Right lobe of liver (tissue), 6 donors: ENCODE measurements around the gene OR10K2. TPM values are rescaled to one million over a fixed set of nuclear protein-coding genes. Genes with fewer than 3 reads are reported as not detected.

Experiments used
- ATAC-seq, 4 donors: fragments of 200-7000 bp; cut with Tn5 transposase; one replicate each; pipeline ENCODE4 v1.9.1; 2020; ENCODE audit warnings: mild to moderate bottlenecking in 4 of 4, moderate library complexity in 4 of 4
- DNase-seq, 3 donors: peaks; one replicate each; pipeline ENCODE4 v3.0.0-alpha.2; 2020
- H3K27ac ChIP-seq, 3 donors: fragments of 200-600 bp; one replicate each; pipeline ENCODE4 v1.8.0; 2022
- H3K27me3 ChIP-seq, 2 donors: fragments of 200-600 bp; one replicate each; pipeline ENCODE4 v1.8.0; 2022
- H3K36me3 ChIP-seq, 4 donors: fragments of 200-600 bp; sonication (generic) in 1 of 4; one replicate each; pipeline versions ENCODE4 v1.5.1 to v1.8.0; 2017 to 2022; ENCODE audit warnings: control low read depth in 1 of 4
- H3K4me1 ChIP-seq, 4 donors: fragments of 200-600 bp; sonication (generic) in 1 of 4; one replicate each; pipeline versions ENCODE4 v1.5.1 to v1.8.0; 2017 to 2022; ENCODE audit warnings: control low read depth in 1 of 4
- H3K4me3 ChIP-seq, 3 donors: fragments of 200-600 bp; one replicate each; pipeline ENCODE4 v1.8.0; 2022
- H3K9me3 ChIP-seq, 4 donors: fragments of 200-600 bp; sonication (generic) in 1 of 4; one replicate each; pipeline versions ENCODE4 v1.5.1 to v1.8.0; 2017 to 2022; ENCODE audit warnings: control low read depth in 1 of 4
- CTCF ChIP-seq, 4 donors: fragments of 200-600 bp in 3 of 4; fragments of 450-650 bp in 1 of 4; IDR thresholded peaks; one replicate each; pipeline versions ENCODE4 v1.5.1 to v1.8.0; 2016 to 2022; ENCODE audit warnings: antibody characterized with exemption in 4 of 4, mild to moderate bottlenecking in 2 of 4
- POLR2A ChIP-seq: fragments of 450-650 bp; IDR thresholded peaks from one replicate; pipeline ENCODE4 v1.6.1; 2017; ENCODE audit warnings: antibody characterized with exemption, mild to moderate bottlenecking
- WGBS: methylation state at CpG from one replicate; pipeline ENCODE4 v1.1.6; 2018; ENCODE audit warnings: low coverage, low lambda C conversion rate; ENCODE audit not compliant: insufficient coverage; ENCODE audit errors: missing lambda C conversion rate; 5-methylcytosine and 5-hydroxymethylcytosine counted together
- intact Hi-C, 2 donors: fragments of 100-400 bp; cut with DNase I; formaldehyde crosslinking; loops; one replicate each; pipeline versions ENCODE4 v1.11.2 to v1.14.1; 2022
- total RNA-seq, 6 experiments: library from RNA; depleted of rRNA in 2 of 6; stranded (reverse); fragments of >200 nt in 2 of 6; fragmentation: NEBNext Ultra II Directional in 3 of 6; extraction: Animal tissue kit (Norgen Biotek cat#: 25700) in 3 of 6; gene quantifications; one replicate each; pipeline versions ENCODE4 v1.1.0 to v1.2.4, GENCODE V29; 2016 to 2023
- donor health status: DM: no; HTN: yes; CAD: no.
- donor health status: DM: no; HTN: no; CAD: no.
- donor health status: DM: no; HTN: no; CAD: no.
- donor health status: DM: no; HTN: yes; CAD: no.
- donor health status: DM: no; HTN: yes; CAD: no.

OR10K2 gene
- total RNA-seq, 6 experiments from 2014 or later = not detected

GRCh38 chr1:158398818-158399514 lies 27.1 kb downstream of the OR10K2 start, which contains the start of gene OR10T2:
OR10T2 (minus strand) TSS chr1:158399466; CDS start chr1:158399466, 0 bp downstream.
- H3K27me3 ChIP-seq = no peaks in the 10 kb centered on the region
- DNase-seq (no peak), ATAC-seq (no peak)
- H3K4me1 ChIP-seq = no peaks in the 10 kb centered on the region
- H3K4me3 ChIP-seq = no peak within 1 kb of the TSS
- H3K9me3 ChIP-seq = no peaks in the 10 kb centered on the region
- H3K36me3 ChIP-seq = no peaks in the 10 kb centered on the region
- 40% methylated on average over 5 of the region's 5 CpGs for WGBS
- H3K27ac ChIP-seq = no peak within 1 kb of the TSS
- intact Hi-C loops = no loop called here
- TF ChIP-seq POLR2A (no peak), CTCF (IDR thresholded peaks at IDR 0.05) (no peak)

GRCh38 chr1:158396646-158397045 lies 29.4 kb downstream of the OR10K2 start:
- H3K27me3 ChIP-seq = no peaks in the 10 kb centered on the region
- no peak overlapping the region for H3K4me3 ChIP-seq
- TF ChIP-seq POLR2A (no peak), CTCF (IDR thresholded peaks at IDR 0.05) (no peak)
- intact Hi-C loops = no loop called here
- no peak overlapping the region for H3K27ac ChIP-seq
- ATAC-seq (no peak), DNase-seq (no peak)
- H3K9me3 ChIP-seq = no peaks in the 10 kb centered on the region
- H3K4me1 ChIP-seq = no peaks in the 10 kb centered on the region
- 64% methylated on average over 3 of the region's 3 CpGs for WGBS
- H3K36me3 ChIP-seq = no peaks in the 10 kb centered on the region

GRCh38 chr1:158393476-158393875 lies 32.6 kb downstream of the OR10K2 start:
- Histone ChIP-seq H3K4me3 (no peak overlapping the region), H3K27me3 (no peaks in the 10 kb centered on the region), H3K27ac (no peak overlapping the region), H3K9me3 (no peaks in the 10 kb centered on the region), H3K4me1 (no peaks in the 10 kb centered on the region), H3K36me3 (no peaks in the 10 kb centered on the region)
- DNase-seq (no peak), ATAC-seq (no peak)
- intact Hi-C loops = no loop called here
- 74% methylated on average over 5 of the region's 5 CpGs for WGBS
- TF ChIP-seq CTCF (IDR thresholded peaks at IDR 0.05) (no peak), POLR2A (no peak)

GRCh38 chr1:158391099-158391498 lies 34.9 kb downstream of the OR10K2 start:
- Histone ChIP-seq H3K27me3 (no peaks in the 10 kb centered on the region), H3K4me3 (no peak overlapping the region), H3K36me3 (no peaks in the 10 kb centered on the region), H3K4me1 (no peaks in the 10 kb centered on the region), H3K27ac (no peak overlapping the region), H3K9me3 (no peaks in the 10 kb centered on the region)
- intact Hi-C loops = no loop called here
- TF ChIP-seq CTCF (IDR thresholded peaks at IDR 0.05) = no peak
- no peak for TF ChIP-seq POLR2A
- DNase-seq = no peak
- ATAC-seq = no peak

- no peaks in the 10 kb centered on the region for H3K36me3 ChIP-seq
- WGBS = 13% methylated on average over 1 of the region's 1 CpG
- H3K4me1 ChIP-seq = no peaks in the 10 kb centered on the region
- intact Hi-C loops = no loop called here
- H3K4me3 ChIP-seq = no peak overlapping the region
- no peaks in the 10 kb centered on the region for H3K27me3 ChIP-seq
- H3K9me3 ChIP-seq = no peaks in the 10 kb centered on the region
- no peak for DNase-seq
- no peak for ATAC-seq
- no peak for TF ChIP-seq POLR2A
- TF ChIP-seq CTCF (IDR thresholded peaks at IDR 0.05) = no peak
- no peak overlapping the region for H3K27ac ChIP-seq
Observed at GRCh38 chr1:158390331-158390730, 35.7 kb downstream of the OR10K2 start.
